ENCODE results near the gene EIF4G3. TPM values are rescaled to one million over a fixed set of nuclear protein-coding genes. Genes with fewer than 3 reads are reported as not detected.

The EIF4G3 gene
- total and polyA plus RNA-seq, 9 of the 15 experiments (the other 6 are each of a cell fraction or from before 2014, with no cell fraction given), result 6.7 to 40.5 (median 32.1) TPM

- H4K20me1 ChIP-seq (replicated peaks; ENCODE audit: control insufficient read depth, insufficient read depth, low read length), result no peaks in the 10 kb centered on the region
- no peak overlapping the region for H3K4me3 ChIP-seq
- H3K27ac ChIP-seq (ENCODE audit: extremely low read depth, low read depth, low read length), result no peak overlapping the region
- no TSS peak for BruUV-seq (replicated peaks)
- H3K27me3 ChIP-seq (ENCODE audit: control insufficient read depth in 2 of 2, insufficient read depth in 2 of 2, low read length in 2 of 2), result no peaks in the 10 kb centered on the region
- CTCF ChIA-PET (ENCODE audit: low intra/inter-chr PET ratio), result no interaction called here
- no peaks in the 10 kb centered on the region for H3K9me3 ChIP-seq (replicated peaks; ENCODE audit: control insufficient read depth, insufficient read depth, low read depth, low read length)
- intact Hi-C loops (cut with micrococcal nuclease), result no loop called here
- no peak for ATAC-seq
- H3K4me2 ChIP-seq (ENCODE audit: insufficient read depth, low read length), result no peak overlapping the region
- 67% methylated on average over 2 of the region's 2 CpGs for WGBS (ENCODE audit: insufficient coverage, low coverage, missing lambda C conversion rate)
- H3K9me1 ChIP-seq (ENCODE audit: control insufficient read depth, insufficient read depth, low read length), result no peaks in the 10 kb centered on the region
- in situ Hi-C loops (cut with MboI), result no loop called here
- no peak for DNase-seq (ENCODE audit: extremely low read depth in 1 of 4, low spot score in 3 of 4)
- no peak overlapping the region for H2AFZ ChIP-seq (ENCODE audit: low read depth, low read length)
- H3K36me3 ChIP-seq (ENCODE audit: control insufficient read depth, insufficient read depth, low read length), result peaks cover 4% of the 10 kb centered on the region; the same call in 1 of the 3 replicates
- no peak overlapping the region for H3K9ac ChIP-seq (ENCODE audit: insufficient read depth in 1 of 2, low read depth in 2 of 2, low read length in 2 of 2)
- peaks cover 0 to 9% of the 10 kb centered on the region in 2 experiments; a peak in 2 of 5 replicates for H3K4me1 ChIP-seq (replicated peaks in 1 of 2; ENCODE audit: control insufficient read depth in 2 of 2, insufficient read depth in 2 of 2, low read length in 2 of 2)
- peaks cover 5% of the 10 kb centered on the region; the same call in 2 of the 3 replicates for H3K79me2 ChIP-seq (ENCODE audit: control insufficient read depth, insufficient read depth, low read length)
- TF ChIP-seq ZKSCAN1 (IDR thresholded peaks at IDR 0.05; ENCODE audit: low read depth, low read length), result no peak
- TF ChIP-seq TAF9B (IDR thresholded peaks at IDR 0.05; ENCODE audit: partially characterized antibody), result no peak
- no peak for TF ChIP-seq ZNF778 (CRISPR knock-in tag; IDR thresholded peaks at IDR 0.05)
- no peak for TF ChIP-seq ZBED1 (IDR thresholded peaks at IDR 0.05)
- TF ChIP-seq TFE3 (CRISPR knock-in tag; IDR thresholded peaks at IDR 0.05), result no peak
- TF ChIP-seq, protein P1, sequence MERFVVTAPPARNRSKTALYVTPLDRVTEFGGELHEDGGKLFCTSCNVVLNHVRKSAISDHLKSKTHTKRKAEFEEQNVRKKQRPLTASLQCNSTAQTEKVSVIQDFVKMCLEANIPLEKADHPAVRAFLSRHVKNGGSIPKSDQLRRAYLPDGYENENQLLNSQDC (CRISPR knock-in tag; IDR thresholded peaks at IDR 0.05), result no peak
- TF ChIP-seq ZNF830 (CRISPR knock-in tag; IDR thresholded peaks at IDR 0.05), result no peak
- TF ChIP-seq UBTF (IDR thresholded peaks at IDR 0.05; ENCODE audit: borderline replicate concordance in 1 of 2, low read depth in 2 of 2, low read length in 2 of 2), result no peak
- no peak for TF ChIP-seq TAF1 (IDR thresholded peaks at IDR 0.05; ENCODE audit: control insufficient read depth, extremely low read depth, insufficient read depth, low read length, severe bottlenecking)
- TF ChIP-seq SREBF1 (IDR thresholded peaks at IDR 0.05; ENCODE audit: borderline replicate concordance, low read depth, low read length), result no peak
- TF ChIP-seq PHF8 (IDR thresholded peaks at IDR 0.05; ENCODE audit: borderline replicate concordance, low read length), result no peak
- no peak for TF ChIP-seq ZNF395 (CRISPR knock-in tag; IDR thresholded peaks at IDR 0.05)
- no peak for TF ChIP-seq KAT2B (IDR thresholded peaks at IDR 0.05; ENCODE audit: low read depth, low read length)
- FAIRE-seq, result no peak
- POLR2A ChIA-PET, result interaction anchor here (1.0 kb wide), 1 partner anchor 15 kb away, joined by 3 read pairs; no protein-coding TSS in a partner anchor
These were observed 61.5 kb downstream of the EIF4G3 start for GRCh38 chr1:21115098-21115760.

Measured in K562 (cell line).